LoVo (cell line): Measurements from ENCODE around the gene CERT1.
"Not testable (repeated sequence)": the region's sequence is repeated elsewhere in the genome, so short reads cannot be mapped to it uniquely, and the experiment has no call there.

Experiments used
- DNase-seq: peaks from one replicate; pipeline ENCODE4 v3.0.0-alpha.2; 2016; ENCODE audit warnings: low spot score

CERT1 gene

GRCh38 chr5:75522542-75522941 is 11.1 kb upstream of the CERT1 start:
- DNase-seq = no peak

- DNase-seq = no peak
Observed at GRCh38 chr5:75522025-75522424, 10.6 kb upstream of the CERT1 start.

GRCh38 chr5:75521195-75521594 is 9.8 kb upstream of the CERT1 start:
- no peak for DNase-seq

- no peak for DNase-seq
Observed at GRCh38 chr5:75519761-75520160, 8.3 kb upstream of the CERT1 start.

GRCh38 chr5:75514323-75514722 is 2.9 kb upstream of the CERT1 start:
- DNase-seq = no peak

GRCh38 chr5:75513841-75514240 is 2.4 kb upstream of the CERT1 start:
- no peak for DNase-seq

GRCh38 chr5:75512383-75513074 is 1.1 kb upstream of the CERT1 start:
- no peak for DNase-seq

- DNase-seq = peak; percentile 39
Observed at GRCh38 chr5:75510836-75511434, 494 bp downstream of the CERT1 start.

GRCh38 chr5:75510417-75510835 is 1.0 kb downstream of the CERT1 start:
- peak; percentile 23 for DNase-seq

GRCh38 chr5:75509956-75510355 is 1.5 kb downstream of the CERT1 start:
- no peak for DNase-seq

- DNase-seq = no peak
Observed at GRCh38 chr5:75509546-75509945, 1.9 kb downstream of the CERT1 start.

GRCh38 chr5:75507841-75508240 is 3.6 kb downstream of the CERT1 start:
- no peak for DNase-seq

GRCh38 chr5:75505112-75505511 is 6.3 kb downstream of the CERT1 start:
- not testable (repeated sequence) for DNase-seq

- DNase-seq = not testable (repeated sequence)
Observed at GRCh38 chr5:75498875-75499274, 12.6 kb downstream of the CERT1 start.

- no peak for DNase-seq
Observed at GRCh38 chr5:75498208-75498777, 13.1 kb downstream of the CERT1 start.

- DNase-seq = no peak
Observed at GRCh38 chr5:75496026-75496425, 15.4 kb downstream of the CERT1 start.

- DNase-seq = no peak
Observed at GRCh38 chr5:75491621-75492020, 19.8 kb downstream of the CERT1 start.

GRCh38 chr5:75489847-75490246 is 21.6 kb downstream of the CERT1 start:
- not testable (repeated sequence) for DNase-seq

GRCh38 chr5:75484605-75485004 is 26.8 kb downstream of the CERT1 start:
- no peak for DNase-seq

GRCh38 chr5:75482482-75482881 is 28.9 kb downstream of the CERT1 start:
- no peak for DNase-seq

- no peak for DNase-seq
Observed at GRCh38 chr5:75481024-75481423, 30.4 kb downstream of the CERT1 start.

GRCh38 chr5:75475364-75475763 is 36.1 kb downstream of the CERT1 start:
- no peak for DNase-seq

- DNase-seq = no peak
Observed at GRCh38 chr5:75473463-75473862, 38.0 kb downstream of the CERT1 start.

- DNase-seq = no peak
Observed at GRCh38 chr5:75472973-75473372, 38.5 kb downstream of the CERT1 start.
